OCI-LY3 (cell line): Measurements from ENCODE around the gene SYCN.

Experiments
- H2AFZ ChIP-seq: fragments of 200-600, 300-600 bp; shearing (Covaris generic); 2 replicates; pipeline ENCODE4 v1.6.0; 2014; ENCODE audit warnings: antibody characterized with exemption, low read depth, low read length
- H3K27ac ChIP-seq: fragments of 200-600, 300-600 bp; sonication (generic); 2 replicates; pipeline ENCODE4 v1.5.1; 2014; ENCODE audit warnings: mild to moderate bottlenecking, low read length, moderate library complexity, mixed read lengths
- H3K27me3 ChIP-seq: fragments of 200-600, 300-600 bp; sonication (generic); 2 replicates; pipeline ENCODE4 v1.6.1; 2014; ENCODE audit warnings: low read depth, low read length, mixed read lengths
- H3K36me3 ChIP-seq: fragments of 200-600, 300-600 bp; sonication (generic); replicated peaks from 2 replicates; pipeline ENCODE3; 2014; ENCODE audit warnings: low read depth, low read length, mixed read lengths
- H3K4me1 ChIP-seq: fragments of 300-600, 200-600 bp; sonication (generic); 2 replicates; pipeline ENCODE4 v1.6.1; 2014; ENCODE audit warnings: low read length, mixed read lengths
- H3K4me2 ChIP-seq: fragments of 200-600, 300-600 bp; sonication (generic); 2 replicates; pipeline ENCODE4 v1.6.1; 2014; ENCODE audit warnings: low read length, mixed read lengths
- H3K4me3 ChIP-seq: fragments of 300-600, 200-600 bp; sonication (generic); 2 replicates; pipeline ENCODE4 v1.5.1; 2014; ENCODE audit warnings: antibody characterized with exemption, mild to moderate bottlenecking, low read length, moderate library complexity
- H3K79me2 ChIP-seq: fragments of 300-600, 200-600 bp; shearing (Covaris generic); 2 replicates; pipeline ENCODE4 v1.6.1; 2014; ENCODE audit warnings: mild to moderate bottlenecking, low read length, mixed read lengths
- H3K9ac ChIP-seq: fragments of 300-600, 200-600 bp; shearing (Covaris generic); 2 replicates; pipeline ENCODE4 v1.6.0; 2014; ENCODE audit warnings: mild to moderate bottlenecking, low read length, moderate library complexity
- H3K9me3 ChIP-seq: fragments of 200-600, 300-600 bp; shearing (Covaris generic); 2 replicates; pipeline ENCODE4 v1.6.1; 2014; ENCODE audit warnings: low read length, mixed read lengths; ENCODE audit not compliant: insufficient read depth
- H4K20me1 ChIP-seq: fragments of 200-600, 300-600 bp; sonication (generic); 2 replicates; pipeline ENCODE4 v1.6.1; 2016; ENCODE audit warnings: low read length, mixed read lengths; ENCODE audit not compliant: insufficient read depth
- CTCF ChIP-seq: fragments of 200-600, 300-600 bp; sonication (generic); IDR thresholded peaks from 2 replicates; pipeline ENCODE4 v1.5.1; 2014; ENCODE audit warnings: antibody characterized with exemption, low read length, low read depth
- EZH2phosphoT487 ChIP-seq: fragments of 200-600 bp; shearing (Covaris generic); IDR thresholded peaks from 2 replicates; pipeline ENCODE4 v1.6.1; 2018; ENCODE audit warnings: antibody characterized with exemption, mixed run types, low read depth

Gene SYCN

DNA sequence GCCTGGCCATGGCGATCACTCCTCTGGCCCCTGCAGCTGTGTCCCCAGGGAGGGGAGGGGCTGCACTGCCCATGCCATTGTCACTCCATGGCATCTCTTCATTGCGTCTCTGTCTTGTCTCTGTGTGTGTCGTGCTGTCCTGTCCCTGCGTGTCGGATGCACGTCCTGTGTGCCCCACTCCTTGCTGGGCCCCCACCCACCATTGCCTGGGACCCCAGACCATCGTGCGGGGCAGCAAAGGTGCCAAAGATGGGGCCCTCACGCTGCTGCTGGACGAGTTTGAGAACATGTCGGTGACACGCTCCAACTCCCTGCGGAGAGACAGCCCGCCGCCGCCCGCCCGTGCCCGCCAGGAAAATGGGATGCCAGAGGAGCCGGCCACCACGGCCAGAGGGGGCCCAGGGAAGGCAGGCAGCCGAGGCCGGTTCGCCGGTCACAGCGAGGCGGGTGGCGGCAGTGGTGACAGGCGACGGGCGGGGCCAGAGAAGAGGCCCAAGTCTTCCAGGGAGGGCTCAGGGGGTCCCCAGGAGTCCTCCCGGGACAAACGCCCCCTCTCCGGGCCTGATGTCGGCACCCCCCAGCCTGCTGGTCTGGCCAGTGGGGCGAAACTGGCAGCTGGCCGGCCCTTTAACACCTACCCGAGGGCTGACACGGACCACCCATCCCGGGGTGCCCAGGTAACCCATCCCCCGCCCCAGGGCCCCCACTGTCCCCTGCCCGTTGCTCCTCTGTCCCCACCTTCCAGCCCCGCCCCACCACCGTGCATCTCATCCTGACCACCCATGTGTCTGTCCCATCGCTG is 31.2 kb downstream of the SYCN start:
- Histone ChIP-seq H3K36me3 (peaks cover 5% of the 10 kb centered on the region), H3K9me3 (no peaks in the 10 kb centered on the region), H3K79me2 (no peaks in the 10 kb centered on the region), H3K9ac (no peak overlapping the region), H3K4me3 (no peak overlapping the region), H3K4me2 (no peak overlapping the region), H4K20me1 (no peaks in the 10 kb centered on the region), H3K27me3 (no peaks in the 10 kb centered on the region), H3K27ac (no peak overlapping the region), H2AFZ (no peak overlapping the region), H3K4me1 (no peaks in the 10 kb centered on the region)
- no peak for TF ChIP-seq EZH2phosphoT487

DNA sequence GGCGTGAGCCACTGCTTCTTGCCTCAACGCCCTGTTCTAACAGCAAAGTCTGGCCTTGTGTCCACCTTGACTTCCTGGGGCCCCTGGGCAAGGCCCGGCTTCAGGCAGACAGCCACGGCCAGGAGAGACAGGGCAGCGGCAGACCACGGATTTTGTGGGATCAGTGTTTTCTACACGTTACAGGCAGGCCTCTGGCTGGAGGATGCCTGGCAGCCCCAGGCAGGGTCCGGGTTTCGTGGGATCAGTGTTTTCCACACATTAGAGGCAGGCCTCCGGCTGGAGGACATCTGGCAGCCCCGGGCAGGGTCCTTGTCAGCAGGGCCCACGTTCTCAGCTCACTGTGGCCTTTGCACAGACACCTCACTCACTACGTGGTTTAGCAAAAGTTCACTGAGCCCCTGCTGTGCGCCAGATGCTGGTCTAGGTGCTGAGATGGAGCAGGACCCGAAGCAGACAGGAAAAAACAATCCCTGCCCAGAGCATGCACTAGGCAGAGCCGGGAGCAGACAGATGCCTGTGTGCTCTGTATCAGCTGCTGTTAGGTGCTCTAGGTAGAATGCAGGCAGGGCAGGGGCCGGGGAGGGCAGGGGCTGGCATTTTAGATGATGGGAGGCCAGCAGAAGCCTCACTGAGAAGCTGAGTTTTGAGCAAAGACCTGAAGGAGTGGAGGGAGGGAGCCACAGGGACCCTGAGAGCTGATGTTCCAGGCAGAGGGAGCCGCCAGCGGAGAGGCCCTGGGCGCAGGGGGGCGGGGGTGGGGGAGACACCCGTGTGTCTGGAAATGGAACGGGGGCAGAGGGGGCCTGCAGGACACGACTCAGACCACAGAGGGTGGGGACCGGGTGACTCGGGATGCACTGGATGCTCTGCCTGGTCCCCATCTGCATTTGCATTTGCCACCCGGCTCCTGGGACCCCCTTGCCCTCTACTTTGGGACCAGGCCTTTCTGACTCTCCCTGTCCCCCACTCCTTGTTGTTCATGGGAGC is 32.3 kb downstream of the SYCN start:
- H3K9me3 ChIP-seq = no peaks in the 10 kb centered on the region
- no peak for TF ChIP-seq CTCF
- no peak for TF ChIP-seq EZH2phosphoT487
- H3K9ac ChIP-seq = no peak overlapping the region
- no peak overlapping the region for H3K4me2 ChIP-seq
- H3K4me3 ChIP-seq = no peak overlapping the region
- H4K20me1 ChIP-seq = no peaks in the 10 kb centered on the region
- H2AFZ ChIP-seq = no peak overlapping the region
- H3K79me2 ChIP-seq = no peaks in the 10 kb centered on the region
- no peaks in the 10 kb centered on the region for H3K27me3 ChIP-seq
- H3K36me3 ChIP-seq = peaks cover 2% of the 10 kb centered on the region
- no peaks in the 10 kb centered on the region for H3K4me1 ChIP-seq
- H3K27ac ChIP-seq = no peak overlapping the region

DNA sequence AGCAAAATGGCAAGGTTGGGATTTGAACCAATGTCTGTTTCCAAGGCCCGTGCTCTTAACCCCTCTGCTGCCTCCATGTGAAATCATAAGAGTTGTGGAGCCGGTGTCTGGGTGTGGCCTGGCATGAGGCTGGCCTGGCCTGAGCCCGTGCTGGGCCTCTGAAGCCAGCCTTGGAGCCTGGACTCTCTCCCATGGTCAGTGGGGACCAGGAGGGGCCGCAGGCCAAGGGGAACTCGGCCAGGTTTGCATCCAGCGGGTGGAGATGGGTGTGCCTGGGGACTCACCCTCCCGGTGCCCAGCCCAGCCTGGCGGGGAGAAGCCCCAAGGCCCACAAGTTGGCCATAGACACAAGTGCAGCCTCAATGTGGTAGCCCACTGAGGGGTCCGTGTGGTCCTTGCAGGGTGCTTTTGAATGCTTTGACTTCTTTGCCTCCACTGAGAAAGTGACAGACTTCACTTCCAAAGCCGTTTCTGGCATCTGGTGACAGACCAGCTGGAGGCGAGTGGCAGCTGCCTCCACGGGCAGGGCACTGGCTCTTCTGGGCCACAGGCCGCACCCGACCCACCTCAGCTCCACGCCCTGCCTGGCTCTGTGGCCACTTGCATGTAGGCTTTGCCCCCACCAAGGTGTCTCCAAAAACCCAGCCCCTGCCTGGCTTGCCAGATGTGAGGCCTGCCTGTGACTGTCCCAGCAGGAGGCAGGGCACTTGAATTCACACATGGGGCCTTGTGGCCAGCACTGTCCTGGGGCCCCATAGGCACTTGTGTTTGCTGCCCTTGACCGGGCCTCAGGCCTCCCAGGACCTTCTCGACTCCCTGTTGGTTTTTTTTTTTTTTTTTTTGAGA is 33.5 kb downstream of the SYCN start:
- H4K20me1 ChIP-seq = no peaks in the 10 kb centered on the region
- no peaks in the 10 kb centered on the region for H3K79me2 ChIP-seq
- H3K9ac ChIP-seq = no peak overlapping the region
- no peak overlapping the region for H2AFZ ChIP-seq
- no peaks in the 10 kb centered on the region for H3K4me1 ChIP-seq
- no peaks in the 10 kb centered on the region for H3K27me3 ChIP-seq
- H3K4me2 ChIP-seq = no peak overlapping the region
- H3K27ac ChIP-seq = no peak overlapping the region
- TF ChIP-seq CTCF = no peak
- H3K4me3 ChIP-seq = no peak overlapping the region
- H3K36me3 ChIP-seq = peaks cover 2% of the 10 kb centered on the region
- H3K9me3 ChIP-seq = no peaks in the 10 kb centered on the region

GRCh38 chr19:39169143-39169810 is 34.8 kb downstream of the SYCN start:
- no peaks in the 10 kb centered on the region for H3K4me1 ChIP-seq
- no peak overlapping the region for H3K9ac ChIP-seq
- H4K20me1 ChIP-seq = no peaks in the 10 kb centered on the region; the same call in 1 of the 2 replicates
- H3K36me3 ChIP-seq = peaks cover 2% of the 10 kb centered on the region
- no peak overlapping the region for H2AFZ ChIP-seq
- TF ChIP-seq EZH2phosphoT487 = no peak
- no peak for TF ChIP-seq CTCF
- H3K79me2 ChIP-seq = no peaks in the 10 kb centered on the region
- H3K27me3 ChIP-seq = no peaks in the 10 kb centered on the region
- no peak overlapping the region for H3K4me3 ChIP-seq
- no peaks in the 10 kb centered on the region for H3K9me3 ChIP-seq
- H3K27ac ChIP-seq = no peak overlapping the region
- no peak overlapping the region for H3K4me2 ChIP-seq
